ENCODE results near the gene IFNGR1. TPM values are rescaled to one million over a fixed set of nuclear protein-coding genes. Genes with fewer than 3 reads are reported as not detected.

IFNGR1 gene
- total and polyA plus RNA-seq, 2 of the 13 experiments (the other 11 are each of a cell fraction or from before 2014, with no cell fraction given) = 82.8 to 87.8 TPM

- no peak for TF ChIP-seq ZNF260 (CRISPR knock-in tag; IDR thresholded peaks at IDR 0.05; ENCODE audit: borderline replicate concordance, low read depth)
- TF ChIP-seq ZNF605 (CRISPR knock-in tag; IDR thresholded peaks at IDR 0.05) = no peak
- no peak for TF ChIP-seq ZNF256 (CRISPR knock-in tag; conservative IDR thresholded peaks at IDR 0.05)
- TF ChIP-seq TFDP1 (CRISPR knock-in tag; IDR thresholded peaks at IDR 0.05; ENCODE audit: borderline replicate concordance) = no peak
These were observed 36.5 kb downstream of the IFNGR1 start (continued) for GRCh38 chr6:137182654-137183073.

GRCh38 chr6:137181891-137182653, 37.1 kb downstream of the IFNGR1 start:
- Histone ChIP-seq H3K4me2 (ENCODE audit: low read depth, low read length) (no peak overlapping the region), H2AFZ (ENCODE audit: low read length) (no peak overlapping the region), H3K4me3 (replicated peaks in 1 of 3; ENCODE audit: insufficient read depth in 1 of 3, low read depth in 2 of 3, low read length in 3 of 3) (no peak overlapping the region), H3K9ac (ENCODE audit: insufficient read depth, low read depth, low read length) (no peak overlapping the region), H3K27ac (ENCODE audit: extremely low read length, insufficient read depth, low read length) (no peak overlapping the region), H3K27me3 (ENCODE audit: control insufficient read depth in 1 of 2, insufficient read depth in 2 of 2, low read length in 2 of 2) (no peaks in the 10 kb centered on the region; a peak in 1 of 5 replicates), H3K4me1 (ENCODE audit: insufficient read depth, low read length) (no peaks in the 10 kb centered on the region), H4K20me1 (ENCODE audit: insufficient read depth, low read length) (no peaks in the 10 kb centered on the region), H3K79me2 (ENCODE audit: insufficient read depth, low read length) (no peaks in the 10 kb centered on the region), H3K9me3 (ENCODE audit: low read length) (peaks cover 36% of the 10 kb centered on the region), H3K36me3 (replicated peaks in 1 of 2; ENCODE audit: control insufficient read depth in 1 of 2, insufficient read depth in 2 of 2, low read length in 2 of 2) (no peaks in the 10 kb centered on the region)
- ChIA-PET POLR2A (no interaction called here), CTCF (ENCODE audit: low intra/inter-chr PET ratio, low total read pairs) (no interaction called here)
- in situ Hi-C loops (cut with HindIII; ENCODE audit: extremely low pct_ligation_motif_present, low pct_unique_long_range_greater_than_20kb) = no loop called here
- no TSS peak for BruUV-seq (replicated peaks)
- DNase-seq (ENCODE audit: low spot score) (no peak), FAIRE-seq (no peak), ATAC-seq (no peak)
- intact Hi-C loops (cut with micrococcal nuclease; ENCODE audit: unreplicated experiment) = no loop called here
- TF ChIP-seq TRIM22 (IDR thresholded peaks at IDR 0.05) = no peak
- WGBS (ENCODE audit: low lambda C conversion rate) = 2% methylated on average over 3 of the region's 3 CpGs

All from HepG2 (cell line).